CD4-positive, alpha-beta T cell treated with Interleukin-4 for 1 hour (primary cell): ENCODE measurements around the gene CBFB.

Experiments
- DNase-seq, 2 donors: peaks; one replicate each; pipeline ENCODE4 v3.0.0-alpha.2; 2020 to 2022

The CBFB gene

DNA sequence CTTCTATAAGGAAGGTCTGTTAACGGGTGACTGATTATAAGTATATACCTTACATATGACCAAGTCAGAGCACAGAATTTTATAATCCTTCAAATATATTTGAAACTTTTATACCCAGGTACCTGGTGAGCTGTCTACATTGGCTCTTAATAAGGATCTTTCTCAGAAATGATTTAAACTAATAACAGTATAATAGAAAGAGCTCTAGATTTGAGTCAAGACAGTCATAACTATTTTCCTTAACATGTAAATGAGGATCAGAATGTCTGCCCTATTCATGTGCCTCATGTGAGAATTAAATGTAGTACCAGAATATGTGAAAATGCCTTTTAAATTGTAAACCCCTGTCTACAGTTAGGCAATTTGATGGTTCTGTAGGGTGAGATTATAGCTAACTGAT is 14.5 kb downstream of the CBFB start:
- no peak for DNase-seq

DNA sequence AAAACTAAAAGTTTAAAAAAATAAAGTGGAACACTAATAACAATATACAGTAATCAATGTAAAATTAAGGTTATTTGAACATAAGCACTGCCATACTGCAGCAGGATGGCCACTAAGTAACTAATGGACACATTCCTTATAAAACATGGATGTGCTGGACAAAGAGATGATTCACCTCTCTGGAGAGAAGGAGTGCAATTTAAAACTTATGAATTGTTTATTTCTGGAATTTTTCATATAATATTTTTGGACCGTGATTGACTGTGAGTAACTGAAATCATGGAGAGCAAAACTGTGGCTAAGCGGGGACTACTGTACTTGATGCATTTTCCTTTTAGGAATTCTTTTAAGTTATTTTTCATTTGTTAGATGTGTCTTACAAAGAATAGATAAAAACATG is 21.8 kb downstream of the CBFB start:
- no peak for DNase-seq

DNA sequence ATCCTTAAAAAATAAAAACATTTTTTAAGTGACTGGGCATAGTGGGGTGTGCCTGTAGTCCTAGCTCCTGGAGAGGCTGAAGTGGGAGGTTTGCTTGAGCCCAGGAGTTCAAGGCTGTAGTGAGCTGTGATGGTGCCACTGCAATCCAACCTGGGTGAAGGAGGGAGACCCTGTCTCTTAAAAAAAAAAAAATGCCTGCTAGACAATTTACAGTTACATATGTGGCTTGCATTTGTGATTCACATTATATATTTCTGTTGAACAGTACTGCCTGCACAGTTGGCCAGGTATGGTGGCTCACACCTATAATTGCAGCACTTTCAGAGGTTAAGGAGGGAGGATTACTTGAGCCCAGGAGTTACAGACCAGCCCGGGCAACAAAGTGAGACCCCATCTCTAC is 23.4 kb downstream of the CBFB start:
- no peak for DNase-seq

DNA sequence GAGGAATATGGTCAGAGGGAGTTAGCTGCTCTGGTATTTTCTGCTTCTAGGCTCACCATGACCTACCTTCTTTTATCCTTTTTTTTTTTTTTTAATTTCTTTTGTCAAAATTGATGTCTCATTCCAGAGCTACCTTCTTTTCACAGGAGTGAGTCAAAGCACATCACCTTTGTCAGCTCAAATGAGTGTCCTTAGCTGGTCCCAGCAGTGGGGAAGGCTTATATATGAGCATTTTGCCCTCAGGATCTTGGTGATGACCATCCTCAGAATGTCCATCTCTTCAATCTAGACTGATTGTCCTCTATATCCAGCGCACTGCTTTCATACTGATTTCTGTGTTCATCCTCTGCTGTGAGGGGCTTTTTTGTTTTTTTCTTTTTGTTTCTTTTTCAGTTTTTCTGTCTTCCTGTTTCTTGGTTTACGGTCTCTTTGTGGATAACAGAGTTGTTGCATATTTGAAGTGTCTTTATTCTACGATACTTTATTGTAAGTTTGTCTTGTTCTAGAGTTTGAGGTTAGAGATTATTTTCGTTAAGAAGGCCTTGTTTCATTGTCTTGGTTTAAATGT is 24.9 kb downstream of the CBFB start:
- peak in 1 of 2 donors; percentile 34 for DNase-seq

DNA sequence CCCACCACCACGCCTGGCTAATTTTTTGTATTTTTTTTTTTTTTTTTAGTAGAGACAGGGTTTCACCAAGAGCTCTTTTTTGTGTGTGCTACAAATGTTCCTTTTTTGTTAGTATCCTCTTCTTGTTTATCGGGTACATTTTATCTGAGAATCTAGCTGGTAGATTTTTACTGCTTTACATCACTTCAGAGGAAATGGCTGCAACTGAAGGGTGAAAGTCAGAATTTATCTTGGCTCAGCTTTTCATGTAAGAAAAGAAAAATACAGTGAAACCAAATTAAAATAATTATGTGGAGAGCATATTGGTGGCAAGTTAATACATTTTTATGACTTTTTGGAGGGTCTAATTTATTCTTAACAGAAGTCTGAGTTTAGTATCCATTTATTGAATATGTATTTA is 26.0 kb downstream of the CBFB start:
- no peak for DNase-seq

DNA sequence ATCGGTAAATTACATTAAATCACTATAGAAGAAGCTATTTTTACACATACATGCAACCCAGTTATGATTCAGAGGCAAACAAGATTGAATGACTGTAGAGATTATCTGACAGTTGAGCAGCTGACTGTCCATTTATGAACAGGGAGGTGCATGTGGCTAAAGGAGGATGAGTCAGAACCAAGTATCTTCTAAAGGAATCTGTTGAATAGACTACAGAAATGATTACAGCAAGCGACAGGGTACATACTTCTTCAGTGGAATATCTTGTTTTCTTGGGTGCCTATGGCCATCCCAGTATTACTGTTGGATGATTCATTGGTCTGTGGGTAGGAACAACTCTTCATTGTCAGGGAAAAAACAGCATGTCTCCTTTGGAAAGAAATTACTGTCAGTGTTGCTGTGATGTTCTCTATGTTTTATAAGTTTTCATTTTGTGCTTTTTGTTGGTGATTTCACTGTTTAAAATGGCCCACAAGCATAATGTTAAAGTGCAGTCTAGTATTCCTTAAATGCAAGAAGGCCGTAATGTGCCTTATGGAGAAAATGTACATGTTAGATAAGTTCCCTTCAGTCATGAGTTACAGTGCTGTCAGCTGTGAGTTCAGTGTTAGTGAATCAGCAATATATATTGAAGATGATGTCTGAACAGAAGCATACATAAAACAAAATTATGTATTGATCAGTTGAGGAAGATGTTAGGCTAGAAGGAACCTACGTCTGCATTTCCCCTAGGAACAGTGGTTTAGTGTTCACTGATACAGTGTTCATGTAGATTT is 27.0 kb downstream of the CBFB start:
- no peak for DNase-seq

DNA sequence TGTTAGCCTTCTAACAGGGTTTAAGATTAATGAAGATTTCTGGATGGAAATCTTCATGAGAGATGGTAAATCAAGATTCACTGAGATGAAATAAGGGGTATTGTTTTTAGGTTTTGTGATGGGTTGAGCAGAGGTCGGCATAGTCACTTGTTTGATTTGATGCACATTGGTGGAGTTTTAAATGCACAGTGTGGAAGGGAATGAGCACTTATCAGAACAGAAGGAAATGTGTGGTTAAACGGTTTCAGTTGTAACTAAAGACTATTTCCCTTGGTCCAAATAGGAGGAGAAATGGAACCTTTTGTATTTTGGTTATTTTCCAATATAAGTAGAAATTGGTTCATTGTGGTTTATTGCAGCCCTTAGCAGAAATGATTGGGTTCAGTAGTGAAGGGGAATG is 34.1 kb downstream of the CBFB start:
- no peak for DNase-seq

DNA sequence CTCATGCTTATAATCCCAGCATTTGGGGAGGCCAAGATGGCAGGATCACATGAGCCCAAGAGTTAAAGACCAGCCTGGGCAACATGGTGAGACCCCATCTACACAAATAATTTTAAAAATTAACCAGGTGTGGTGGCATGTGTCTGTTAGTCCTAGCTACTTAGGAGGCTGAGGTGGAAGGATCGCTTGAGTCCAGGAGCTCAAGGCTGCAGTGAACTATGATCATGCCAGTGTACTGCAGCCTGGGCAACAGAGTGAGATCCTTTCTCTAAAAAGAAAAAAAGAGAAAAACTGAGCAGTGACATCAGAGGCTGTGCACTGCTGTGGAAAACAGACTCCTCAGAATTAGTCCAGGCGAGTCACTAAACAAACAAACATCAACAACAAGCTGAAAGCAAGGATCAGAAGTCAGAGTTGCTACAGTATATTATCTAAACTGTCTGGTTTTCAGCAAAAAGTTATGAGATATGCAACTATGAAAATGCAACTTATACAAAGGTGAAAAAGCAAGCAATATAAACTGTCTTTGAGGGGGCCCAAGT is 39.3 kb downstream of the CBFB start:
- no peak for DNase-seq

DNA sequence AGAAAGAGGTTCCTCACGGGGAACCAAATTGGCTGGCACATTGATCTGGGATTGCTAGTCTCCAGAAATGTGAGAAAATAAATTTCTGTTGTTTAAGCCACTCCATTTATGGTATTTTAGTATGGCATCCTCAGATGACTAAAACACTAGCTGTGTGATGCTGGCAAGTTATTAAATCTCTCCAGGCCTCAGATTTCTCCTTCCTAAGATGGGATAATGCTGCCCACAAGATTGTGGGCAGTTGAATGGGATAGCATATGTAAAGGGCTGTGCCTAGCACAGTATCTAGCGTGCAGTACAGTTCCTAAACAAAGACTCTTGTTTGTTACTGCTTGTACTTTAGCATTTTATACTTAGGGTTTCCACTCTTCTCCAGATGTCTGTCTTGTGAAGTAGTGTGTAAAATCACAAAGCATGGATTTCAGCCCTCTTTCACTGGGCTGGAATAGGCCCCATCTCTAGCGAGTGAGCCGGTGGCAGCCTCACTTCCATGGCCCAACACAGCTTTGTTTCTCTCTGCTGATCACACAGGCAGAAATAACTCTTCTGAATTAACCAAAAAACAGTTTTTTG is 42.6 kb downstream of the CBFB start:
- DNase-seq: no peak

DNA sequence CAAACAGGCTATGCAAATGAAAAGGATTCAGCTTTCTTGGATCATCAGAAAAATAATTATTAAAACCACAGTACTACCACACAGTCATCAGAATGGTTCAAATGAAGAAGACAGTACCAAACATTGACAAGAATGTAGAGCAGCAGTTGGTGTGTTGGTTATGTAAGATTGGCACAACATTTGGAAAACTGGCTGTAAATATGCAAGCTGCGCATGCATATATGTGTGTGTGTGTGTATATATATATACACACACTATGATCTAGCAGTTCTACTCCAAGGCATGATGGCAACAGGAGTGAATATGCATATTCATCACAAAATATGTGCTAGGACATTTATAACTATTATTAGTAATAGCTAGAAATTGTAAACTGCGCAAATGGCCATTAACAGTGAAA is 46.4 kb downstream of the CBFB start:
- no peak for DNase-seq

DNA sequence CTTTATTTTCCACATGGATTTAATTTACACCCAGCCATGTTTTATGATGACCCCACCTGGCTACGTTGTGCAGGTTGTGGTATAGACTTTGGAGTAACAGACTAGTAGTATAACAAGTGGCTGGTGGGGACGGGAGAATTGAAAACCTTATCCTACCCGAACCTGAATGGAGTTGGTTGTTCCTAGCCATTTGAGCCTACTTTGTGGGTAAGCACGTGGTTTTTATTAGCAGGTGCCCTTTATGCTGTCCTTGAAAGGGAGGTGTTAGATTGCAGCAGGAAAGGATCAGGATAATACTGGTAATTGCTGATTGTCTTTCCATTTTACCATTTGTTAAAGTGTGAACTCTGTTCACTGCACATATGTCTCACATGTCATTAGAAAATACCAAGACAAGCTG is 48.9 kb downstream of the CBFB start:
- no peak for DNase-seq

DNA sequence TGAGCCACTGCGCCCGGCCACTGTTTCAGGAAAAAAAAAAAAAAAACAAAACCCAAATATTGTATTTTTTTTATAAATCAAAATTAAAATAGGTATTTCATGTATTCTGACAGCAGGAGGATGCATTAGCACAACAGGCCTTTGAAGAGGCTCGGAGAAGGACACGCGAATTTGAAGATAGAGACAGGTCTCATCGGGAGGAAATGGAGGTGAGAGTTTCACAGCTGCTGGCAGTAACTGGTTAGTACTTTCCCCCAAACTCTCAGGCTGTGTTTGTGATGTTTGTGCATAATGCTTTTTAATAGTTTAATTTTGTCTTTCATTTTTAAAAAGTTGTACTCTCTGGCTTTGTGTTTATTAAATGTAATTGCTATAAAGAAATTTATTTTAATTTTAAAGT is 53.2 kb downstream of the CBFB start:
- DNase-seq: no peak

DNA sequence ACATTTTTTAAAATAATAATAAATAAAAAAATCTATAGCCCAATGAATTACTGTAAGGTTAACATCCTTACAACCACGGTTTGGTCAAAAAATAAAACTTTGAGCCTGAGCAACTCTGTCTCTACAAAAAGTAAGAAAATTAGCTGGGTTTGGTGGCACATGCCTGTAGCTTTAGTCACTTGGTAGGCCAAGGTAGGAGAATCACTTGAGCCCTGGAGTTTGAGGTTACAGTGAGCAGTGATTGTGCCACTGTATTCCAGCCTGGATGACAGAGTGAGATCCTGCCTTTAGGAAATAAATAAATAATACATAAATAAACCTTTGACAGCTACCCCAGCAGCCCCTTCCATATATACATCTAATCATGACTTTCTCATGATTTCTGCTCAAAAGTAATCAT is 53.9 kb downstream of the CBFB start:
- DNase-seq: no peak

DNA sequence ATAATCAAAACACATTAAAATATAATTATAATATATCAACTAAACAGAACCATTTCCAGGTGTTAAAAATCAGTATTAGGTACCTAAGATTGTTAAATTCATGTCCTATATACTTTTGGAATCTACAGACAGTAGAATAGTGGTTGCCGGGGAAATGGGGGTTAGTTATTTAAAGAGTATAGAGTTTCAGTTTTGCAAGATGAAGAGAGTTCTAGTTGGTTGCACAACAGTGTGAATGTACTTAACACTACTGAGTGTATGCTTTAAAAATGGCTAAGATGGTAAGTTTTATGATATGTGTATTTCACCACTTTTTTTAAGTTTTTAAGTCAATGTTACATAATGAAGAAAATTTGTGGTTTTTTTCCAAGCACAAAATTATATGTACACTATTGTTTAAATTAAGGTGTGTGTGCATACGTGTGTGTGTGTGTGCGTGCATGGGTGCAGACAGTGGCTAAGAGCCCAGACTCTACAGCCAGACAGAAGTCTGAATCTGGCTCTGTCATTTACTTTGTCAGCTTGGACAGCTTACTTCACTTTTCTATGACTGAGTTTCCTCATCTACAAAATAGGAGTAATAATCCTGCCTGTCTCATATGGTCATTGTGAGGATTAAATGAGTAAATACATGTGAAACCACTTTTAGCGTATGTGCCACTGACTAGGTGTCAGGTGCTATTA is 55.5 kb downstream of the CBFB start:
- no peak for DNase-seq

DNA sequence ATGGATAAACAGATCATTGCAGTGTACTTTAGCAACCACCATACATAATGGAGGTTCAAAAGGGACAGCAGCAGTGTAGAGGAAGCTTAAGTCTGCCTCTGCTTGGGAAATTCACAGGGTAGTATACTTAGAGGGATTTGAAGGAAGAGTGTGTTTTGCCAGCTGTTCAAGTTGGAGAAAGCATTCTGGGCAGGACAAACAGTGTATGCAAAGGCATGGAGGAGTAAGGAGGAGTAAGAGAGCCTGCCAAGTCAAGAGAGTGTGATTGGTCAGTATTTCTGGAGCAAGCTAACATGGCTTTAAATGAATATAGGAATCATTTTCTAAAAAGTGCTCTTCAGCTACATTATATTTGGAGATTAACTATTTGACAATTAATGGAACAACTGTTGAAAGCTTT is 57.9 kb downstream of the CBFB start:
- DNase-seq: no peak

DNA sequence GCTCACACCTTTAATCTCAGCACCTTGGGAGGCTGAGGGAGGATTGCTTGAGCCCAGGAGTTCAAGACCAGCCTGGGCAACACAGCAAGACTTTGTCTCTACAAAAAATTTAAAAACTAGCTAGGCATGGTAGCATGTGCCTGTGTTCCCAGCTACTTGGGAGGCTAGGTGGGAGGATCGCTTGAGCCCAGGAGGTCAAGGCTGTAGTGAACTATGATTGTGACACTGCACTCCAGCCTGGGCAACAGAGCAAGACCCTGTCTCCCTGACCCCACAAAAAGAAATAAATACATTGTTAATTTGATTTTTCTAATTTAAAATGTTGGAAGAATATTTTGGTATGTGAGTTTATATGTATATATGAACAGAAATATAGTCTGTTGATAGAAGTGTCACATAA is 58.3 kb downstream of the CBFB start:
- no peak for DNase-seq

DNA sequence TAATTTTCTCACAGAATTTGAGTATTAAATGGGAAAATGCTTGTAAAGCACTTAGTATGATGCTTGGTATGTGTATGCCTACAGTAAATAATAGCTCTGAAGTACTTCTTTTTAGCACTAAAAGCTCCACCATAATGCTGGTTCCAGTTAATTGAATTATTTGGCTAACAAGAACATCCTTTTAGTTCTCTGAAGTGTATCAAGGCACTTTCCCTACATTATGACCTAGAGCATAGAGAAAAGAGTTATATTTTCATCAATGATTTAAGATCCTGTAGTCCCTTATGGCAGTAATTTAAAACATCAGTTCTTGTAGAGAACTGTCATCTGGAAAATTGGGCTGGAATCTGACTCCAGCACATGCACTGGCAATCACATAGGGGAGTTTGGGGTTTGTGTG is 58.9 kb downstream of the CBFB start:
- no peak for DNase-seq

DNA sequence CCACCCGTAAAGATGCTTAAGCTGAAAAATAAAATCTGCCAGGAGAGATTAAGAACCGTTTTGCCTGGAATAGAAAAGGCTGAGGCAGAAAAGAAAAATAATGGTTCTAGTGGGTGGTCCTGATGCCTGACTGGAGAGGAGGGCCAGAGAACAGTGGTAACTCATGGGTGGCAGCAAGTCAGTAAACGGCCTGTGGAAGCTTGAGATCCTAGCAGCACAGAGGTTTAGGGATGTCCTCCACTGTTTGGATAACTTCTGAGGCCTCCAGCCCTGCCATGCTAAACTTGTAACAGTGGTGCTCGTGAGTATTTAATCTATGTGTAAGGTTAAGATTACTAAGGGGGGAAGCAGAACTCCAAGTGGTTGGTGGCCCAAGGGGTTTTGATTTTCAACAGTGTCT is 59.6 kb downstream of the CBFB start:
- no peak for DNase-seq

DNA sequence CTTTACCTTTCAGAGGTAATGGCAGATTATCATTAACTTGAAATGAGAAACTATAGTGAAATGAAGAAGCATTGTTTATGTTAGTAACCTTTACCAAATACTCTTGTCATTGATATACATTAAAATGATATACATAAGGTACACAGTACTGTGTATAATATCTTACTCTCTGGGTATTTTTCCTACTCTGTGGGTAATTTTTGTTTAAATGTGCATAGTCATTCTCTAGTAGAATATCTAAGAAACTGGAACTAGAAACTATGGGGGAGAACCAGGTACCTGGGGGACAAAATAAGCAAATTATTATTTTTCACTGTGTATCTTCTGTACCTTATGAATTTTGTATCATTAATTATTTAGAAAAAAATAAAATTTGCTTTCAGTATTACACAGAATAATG is 60.2 kb downstream of the CBFB start:
- DNase-seq: no peak

DNA sequence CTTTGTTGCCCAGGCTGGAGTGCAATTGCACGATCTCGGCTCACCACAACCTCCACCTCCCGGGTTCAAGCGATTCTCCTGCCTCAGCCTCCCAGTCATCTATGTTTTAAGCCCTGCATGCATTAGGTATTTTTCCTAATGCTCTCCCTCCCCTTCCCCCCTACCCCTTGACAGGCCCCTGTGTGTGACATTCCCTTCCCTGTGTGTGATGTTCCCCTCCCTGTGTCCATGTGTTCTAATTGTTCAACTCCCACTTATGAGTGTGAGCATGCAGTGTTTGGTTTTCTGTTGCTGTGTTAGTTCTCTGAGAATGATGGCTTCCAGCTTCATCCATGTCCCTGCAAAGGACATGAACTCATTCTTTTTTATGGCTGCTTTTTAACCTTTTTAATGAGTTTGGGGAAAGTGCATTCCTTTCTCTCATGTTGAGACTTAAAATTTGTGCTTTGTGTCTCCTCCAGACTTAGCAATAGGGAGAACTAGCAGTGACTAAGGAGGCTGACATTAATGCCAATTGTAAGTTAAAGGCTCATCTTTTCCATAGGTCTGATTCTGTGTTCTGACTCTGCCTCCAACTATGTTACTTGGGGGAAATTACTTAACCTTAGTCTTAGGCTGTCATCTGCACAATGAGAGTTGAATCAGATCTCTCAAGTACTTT is 63.1 kb downstream of the CBFB start:
- DNase-seq: no peak

DNA sequence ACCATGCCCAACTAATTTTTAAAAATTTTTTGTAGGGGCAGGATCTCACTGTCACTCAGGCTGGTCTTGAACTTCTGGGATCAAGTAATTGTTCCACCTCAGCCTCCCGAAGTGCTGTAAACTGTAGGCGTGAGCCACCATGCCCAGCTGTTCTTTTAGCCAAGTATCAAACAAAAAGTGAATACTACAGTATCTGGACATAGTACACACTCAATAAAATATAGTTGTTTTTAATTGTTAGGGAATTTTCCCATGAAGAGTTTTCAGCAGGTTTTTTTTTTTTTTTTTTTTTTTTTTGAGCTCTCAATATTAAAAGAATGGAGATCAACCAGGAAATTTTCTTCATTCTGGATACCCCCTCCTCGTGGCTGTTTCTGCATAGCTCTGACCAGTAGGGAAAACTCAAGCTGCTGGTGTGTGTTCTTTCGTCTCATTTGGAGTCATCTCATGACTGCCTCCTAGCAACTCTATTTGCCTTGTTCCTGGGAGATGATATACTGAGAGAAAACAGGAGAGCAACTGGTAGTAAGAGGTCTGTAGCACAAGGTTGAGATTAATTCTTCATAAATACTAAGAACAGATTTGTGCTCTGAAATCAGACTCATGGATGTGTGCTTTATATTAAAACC is 64.3 kb downstream of the CBFB start:
- DNase-seq: no peak

DNA sequence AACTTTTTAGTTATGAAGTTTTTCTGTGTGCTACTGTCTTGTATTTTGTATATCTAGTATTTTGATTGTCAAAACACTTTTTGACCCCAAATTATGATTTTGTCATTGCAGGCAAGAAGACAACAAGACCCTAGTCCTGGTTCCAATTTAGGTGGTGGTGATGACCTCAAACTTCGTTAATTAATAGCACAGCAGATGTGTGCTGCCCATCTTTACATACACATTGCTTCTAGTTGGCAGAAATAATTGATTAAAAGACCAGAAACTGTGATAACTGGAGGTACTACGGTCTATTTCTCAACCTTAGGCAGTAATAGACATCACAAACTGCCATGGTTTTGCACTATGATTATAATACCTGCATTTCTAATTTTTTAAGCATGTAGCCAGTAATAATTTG is 69.7 kb downstream of the CBFB start:
- DNase-seq: no peak
